D721Med (cell line): ENCODE measurements around the gene HES3.

ENCODE experiments used
- DNase-seq: peaks from one replicate; pipeline ENCODE4 v3.0.0; 2011; ENCODE audit warnings: low spot score; ENCODE audit not compliant: insufficient read length
- FAIRE-seq: peaks from 2 replicates; lab custom pipeline; 2011; peaks lifted over from hg19 to GRCh38; lab: Jason Lieb, UNC
- TF ChIP-seq, protein P1 (sequence below): IDR thresholded peaks from 2 replicates; pipeline ENCODE4 v1.5.1; 2012; ENCODE audit warnings: mild to moderate bottlenecking, control low read depth; ENCODE audit not compliant: insufficient read depth; ENCODE audit errors: missing control alignments

Gene HES3

DNA sequence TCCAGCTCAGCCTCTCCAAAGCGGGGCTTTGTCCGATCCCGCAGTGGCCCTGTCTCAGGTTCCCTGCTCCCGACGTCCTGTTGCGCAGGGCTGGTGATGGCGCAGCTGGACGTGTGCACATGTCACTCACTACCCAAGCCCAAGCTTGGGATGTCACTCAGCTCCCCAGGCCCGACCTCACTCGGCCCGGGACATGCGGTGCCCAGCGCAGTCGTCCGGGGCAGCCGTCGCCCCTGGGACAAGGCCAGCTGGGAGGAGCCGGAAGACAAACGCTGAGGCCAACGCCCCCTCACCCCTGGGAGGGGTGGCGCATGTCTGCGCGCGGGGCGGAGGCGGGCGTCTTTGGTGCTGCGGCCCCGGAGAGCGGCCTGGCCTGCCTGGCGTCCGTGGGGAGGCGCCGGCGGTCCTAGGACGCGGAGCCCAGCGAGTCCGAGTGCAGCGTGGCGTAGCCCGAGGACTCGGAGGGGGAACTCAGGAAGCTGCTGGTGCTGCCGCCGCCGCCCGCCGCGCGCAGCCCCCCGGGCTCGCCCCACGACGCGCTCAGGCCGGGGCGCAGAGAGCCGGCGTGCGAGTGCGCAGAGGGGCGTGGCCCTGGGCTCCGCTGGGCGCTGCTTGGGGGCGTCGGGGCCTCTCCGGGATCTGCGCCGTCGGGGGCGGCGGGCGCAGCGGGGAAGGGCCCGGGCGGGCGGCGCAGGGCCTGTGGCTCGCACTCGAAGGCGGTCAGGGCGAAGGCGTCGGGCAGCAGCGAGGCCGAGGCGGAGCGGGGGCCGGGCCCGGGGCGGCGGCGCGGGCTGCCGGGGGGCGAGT, 5.2 kb downstream of the HES3 start:
- DNase-seq (no peak), FAIRE-seq (no peak)
- TF ChIP-seq, protein P1, sequence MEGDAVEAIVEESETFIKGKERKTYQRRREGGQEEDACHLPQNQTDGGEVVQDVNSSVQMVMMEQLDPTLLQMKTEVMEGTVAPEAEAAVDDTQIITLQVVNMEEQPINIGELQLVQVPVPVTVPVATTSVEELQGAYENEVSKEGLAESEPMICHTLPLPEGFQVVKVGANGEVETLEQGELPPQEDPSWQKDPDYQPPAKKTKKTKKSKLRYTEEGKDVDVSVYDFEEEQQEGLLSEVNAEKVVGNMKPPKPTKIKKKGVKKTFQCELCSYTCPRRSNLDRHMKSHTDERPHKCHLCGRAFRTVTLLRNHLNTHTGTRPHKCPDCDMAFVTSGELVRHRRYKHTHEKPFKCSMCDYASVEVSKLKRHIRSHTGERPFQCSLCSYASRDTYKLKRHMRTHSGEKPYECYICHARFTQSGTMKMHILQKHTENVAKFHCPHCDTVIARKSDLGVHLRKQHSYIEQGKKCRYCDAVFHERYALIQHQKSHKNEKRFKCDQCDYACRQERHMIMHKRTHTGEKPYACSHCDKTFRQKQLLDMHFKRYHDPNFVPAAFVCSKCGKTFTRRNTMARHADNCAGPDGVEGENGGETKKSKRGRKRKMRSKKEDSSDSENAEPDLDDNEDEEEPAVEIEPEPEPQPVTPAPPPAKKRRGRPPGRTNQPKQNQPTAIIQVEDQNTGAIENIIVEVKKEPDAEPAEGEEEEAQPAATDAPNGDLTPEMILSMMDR, result no peak

DNA sequence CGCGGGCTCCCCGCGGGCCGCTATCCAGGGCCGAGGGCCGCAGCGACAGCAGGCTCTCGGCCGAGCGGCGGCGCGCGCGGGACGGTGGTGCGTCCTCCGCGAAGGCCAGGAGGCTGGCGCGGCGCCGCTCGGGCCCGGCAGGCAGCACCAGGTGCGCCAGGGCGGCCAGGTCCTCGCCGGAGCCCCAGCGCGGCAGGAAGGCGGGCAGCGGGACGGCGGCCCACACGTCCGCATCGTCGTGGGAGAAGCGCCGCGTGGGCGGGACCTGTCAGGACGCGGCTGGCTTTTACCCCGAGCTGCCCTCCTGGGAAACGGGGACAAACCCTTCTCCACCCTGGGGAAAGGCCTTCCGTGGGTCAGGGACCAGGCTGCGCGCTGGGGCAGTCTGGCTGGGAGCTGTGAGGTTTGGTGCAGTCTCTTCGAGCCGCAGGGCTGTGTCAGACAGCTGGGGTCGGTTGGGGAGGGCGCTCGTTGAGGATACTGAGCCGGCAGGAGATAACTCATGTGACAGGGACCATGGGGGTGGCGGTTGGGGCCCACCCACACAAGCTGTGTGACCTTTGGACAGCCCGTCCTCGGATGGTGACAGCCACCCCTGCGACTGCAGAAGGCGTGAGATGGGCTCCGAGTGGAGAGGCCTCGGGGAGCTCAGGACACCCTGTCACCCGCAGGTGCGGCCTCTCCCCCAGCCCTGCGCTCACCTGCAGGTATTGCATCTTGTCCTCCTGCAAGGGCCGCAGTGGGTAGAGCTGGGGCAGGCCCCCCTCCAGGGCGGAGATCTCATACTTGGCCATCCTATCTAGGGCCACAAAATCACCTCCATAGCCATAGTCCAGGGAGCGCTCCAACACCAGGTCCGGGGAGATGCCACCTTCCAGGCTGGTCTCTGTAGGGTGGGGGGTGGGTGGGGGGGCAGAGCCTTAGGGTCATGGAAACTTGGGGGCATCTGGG, 6.0 kb downstream of the HES3 start:
- TF ChIP-seq, protein P1, result no peak
- DNase-seq (no peak), FAIRE-seq (no peak)

DNA sequence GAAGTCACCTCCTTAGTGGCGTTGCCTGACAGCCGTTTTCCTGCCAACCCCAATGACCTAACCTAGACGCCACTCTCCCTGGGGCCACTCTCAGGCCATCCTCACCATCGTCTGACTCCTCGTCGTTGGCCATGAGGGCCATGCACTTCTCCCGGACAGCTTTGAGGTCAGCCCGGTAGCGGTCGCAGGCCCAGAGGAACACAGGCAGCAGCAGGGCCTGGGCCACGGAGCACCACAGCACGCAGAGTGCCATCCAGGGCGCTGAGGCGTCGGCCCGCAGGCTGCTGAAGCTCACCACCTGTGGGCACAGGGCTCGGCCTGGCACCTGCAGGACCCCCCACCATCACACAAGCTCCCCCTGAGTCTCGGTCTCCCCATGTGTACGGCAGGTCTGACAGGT, 7.3 kb downstream of the HES3 start:
- FAIRE-seq, result no peak
- TF ChIP-seq, protein P1, result no peak
- DNase-seq, result no peak

DNA sequence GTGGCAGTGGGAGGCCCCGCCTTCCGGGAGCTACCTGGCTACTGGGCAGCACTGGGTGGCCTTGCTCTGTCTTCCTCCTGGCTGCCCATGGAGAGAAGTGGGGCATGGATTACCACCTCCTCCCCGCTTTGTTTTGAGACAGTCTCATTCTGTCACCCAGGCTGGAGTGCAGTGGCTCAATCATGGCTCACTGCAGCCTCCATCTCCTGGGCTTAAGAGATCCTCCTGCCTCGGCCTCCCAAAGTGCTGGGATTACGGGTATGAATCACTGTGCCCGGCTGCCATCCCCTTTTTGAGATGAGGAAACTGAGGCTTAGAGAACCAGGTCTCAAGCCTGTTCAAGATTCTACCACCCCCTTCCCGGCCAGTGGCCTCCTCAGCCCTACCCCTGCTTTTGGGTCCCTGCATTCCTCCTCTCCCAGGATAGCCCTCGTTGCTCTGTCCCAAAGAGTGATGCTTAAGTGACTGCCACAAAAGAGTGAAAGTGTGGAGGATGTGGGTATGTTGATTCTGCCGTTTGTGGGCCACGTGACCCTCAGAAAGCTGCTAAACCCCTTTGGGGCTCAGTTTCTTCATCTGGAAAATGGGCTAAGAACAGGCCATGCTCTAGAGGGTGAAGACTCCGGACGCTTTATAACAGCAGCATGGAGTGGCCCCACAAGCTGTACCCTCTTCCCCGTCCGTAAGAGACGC, 7.8 kb downstream of the HES3 start:
- DNase-seq, result no peak
- TF ChIP-seq, protein P1, result no peak
- FAIRE-seq, result no peak

DNA sequence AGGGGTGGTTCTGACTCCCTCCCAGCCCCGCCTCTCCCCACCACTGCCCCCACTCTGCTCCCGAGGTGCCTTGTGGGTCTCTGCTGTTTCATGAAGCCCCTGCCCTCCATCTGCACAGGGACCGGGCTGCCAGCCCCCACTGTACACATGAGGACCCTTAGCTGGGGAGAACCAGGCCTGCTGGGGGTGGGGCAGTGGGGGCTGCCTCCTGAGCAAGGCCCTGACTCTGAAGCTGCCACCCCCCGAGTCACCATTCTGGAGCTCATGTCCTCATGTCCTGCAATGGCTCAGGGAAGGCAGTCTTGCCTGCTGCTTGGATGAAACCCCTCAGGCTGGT, 8.4 kb downstream of the HES3 start:
- TF ChIP-seq, protein P1, result no peak
- FAIRE-seq (no peak), DNase-seq (no peak)

DNA sequence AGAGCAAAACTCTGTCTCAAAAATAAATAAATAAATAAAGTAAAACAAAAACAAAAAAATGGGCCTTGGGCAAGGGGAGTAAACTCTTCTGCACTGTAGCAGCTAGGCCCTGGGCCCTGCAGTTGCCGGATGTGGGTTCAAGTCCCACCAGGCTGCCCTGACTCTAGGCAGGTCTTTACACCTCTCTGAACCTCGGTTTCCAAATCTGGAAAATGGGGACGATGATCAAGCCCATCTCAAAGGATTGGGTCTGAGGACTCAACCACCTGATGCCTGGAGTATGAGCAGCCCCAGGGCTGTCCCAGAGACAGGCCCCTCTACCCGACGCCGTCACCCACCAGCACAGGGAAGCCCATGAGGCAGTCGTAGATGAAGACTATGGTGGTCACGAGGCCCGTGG, 9.4 kb downstream of the HES3 start:
- DNase-seq (no peak), FAIRE-seq (no peak)
- TF ChIP-seq, protein P1, result no peak
